Right atrium auricular region (tissue), 2 donors: ENCODE results near the gene HIPK3. TPM values are rescaled to one million over a fixed set of nuclear protein-coding genes. Genes with fewer than 3 reads are reported as not detected.

Source experiments
- DNase-seq: peaks from one replicate; pipeline ENCODE4 v3.0.0-alpha.2; 2019; ENCODE audit warnings: low spot score
- H3K27ac ChIP-seq, 2 donors: fragments of 200-600 bp; sonication (generic); 1 replicate in 1 of 2; 2 replicates in 1 of 2; pipeline ENCODE4 v1.5.1; 2016 to 2019
- H3K27me3 ChIP-seq, 2 donors: fragments of 200-600 bp; sonication (generic); one replicate each; pipeline versions ENCODE4 v1.5.1 to v1.6.0; 2017 to 2019
- H3K36me3 ChIP-seq: fragments of 200-600 bp; sonication (generic); one replicate; pipeline ENCODE4 v1.5.1; 2016
- H3K4me1 ChIP-seq, 2 donors: fragments of 200-600 bp; sonication (generic); one replicate each; pipeline versions ENCODE4 v1.5.1 to v1.6.0; 2017 to 2019
- H3K4me3 ChIP-seq, 2 donors: fragments of 200-600 bp; sonication (generic); 1 replicate in 1 of 2; 2 replicates in 1 of 2; pipeline ENCODE4 v1.5.1; 2017 to 2019; ENCODE audit warnings: mild to moderate bottlenecking in 1 of 2, moderate library complexity in 1 of 2
- H3K9me3 ChIP-seq, 2 donors: fragments of 200-600 bp; sonication (generic); one replicate each; pipeline ENCODE4 v1.5.1; 2019
- CTCF ChIP-seq, 2 donors: fragments of 200-600 bp; sonication (generic); IDR thresholded peaks; one replicate each; pipeline ENCODE4 v1.5.1; 2019; ENCODE audit warnings: antibody characterized with exemption in 2 of 2
- total RNA-seq, 2 donors: library from RNA; depleted of rRNA; stranded (reverse); fragments of >200 nt; gene quantifications; one replicate each; pipeline ENCODE4 v1.1.0, GENCODE V29; 2016

Gene HIPK3
- total RNA-seq, 2 donors from 2014 or later: 142 to 209 TPM

GRCh38 chr11:33390944-33391892 lies 134.0 kb downstream of the HIPK3 start:
- Histone ChIP-seq H3K27ac (no peak overlapping the region), H3K36me3 (no peaks in the 10 kb centered on the region), H3K4me3 (no peak overlapping the region), H3K27me3 (no peaks in the 10 kb centered on the region), H3K9me3 (no peaks in the 10 kb centered on the region), H3K4me1 (no peaks in the 10 kb centered on the region)
- DNase-seq: no peak
- TF ChIP-seq CTCF (IDR thresholded peaks at IDR 0.05): no peak

GRCh38 chr11:33391893-33392251 lies 134.7 kb downstream of the HIPK3 start:
- no peak for TF ChIP-seq CTCF (IDR thresholded peaks at IDR 0.05)
- no peaks in the 10 kb centered on the region for H3K9me3 ChIP-seq
- no peaks in the 10 kb centered on the region for H3K4me1 ChIP-seq
- H3K4me3 ChIP-seq: no peak overlapping the region
- H3K27me3 ChIP-seq: no peaks in the 10 kb centered on the region
- H3K36me3 ChIP-seq: no peaks in the 10 kb centered on the region
- no peak overlapping the region for H3K27ac ChIP-seq
- no peak for DNase-seq

DNA sequence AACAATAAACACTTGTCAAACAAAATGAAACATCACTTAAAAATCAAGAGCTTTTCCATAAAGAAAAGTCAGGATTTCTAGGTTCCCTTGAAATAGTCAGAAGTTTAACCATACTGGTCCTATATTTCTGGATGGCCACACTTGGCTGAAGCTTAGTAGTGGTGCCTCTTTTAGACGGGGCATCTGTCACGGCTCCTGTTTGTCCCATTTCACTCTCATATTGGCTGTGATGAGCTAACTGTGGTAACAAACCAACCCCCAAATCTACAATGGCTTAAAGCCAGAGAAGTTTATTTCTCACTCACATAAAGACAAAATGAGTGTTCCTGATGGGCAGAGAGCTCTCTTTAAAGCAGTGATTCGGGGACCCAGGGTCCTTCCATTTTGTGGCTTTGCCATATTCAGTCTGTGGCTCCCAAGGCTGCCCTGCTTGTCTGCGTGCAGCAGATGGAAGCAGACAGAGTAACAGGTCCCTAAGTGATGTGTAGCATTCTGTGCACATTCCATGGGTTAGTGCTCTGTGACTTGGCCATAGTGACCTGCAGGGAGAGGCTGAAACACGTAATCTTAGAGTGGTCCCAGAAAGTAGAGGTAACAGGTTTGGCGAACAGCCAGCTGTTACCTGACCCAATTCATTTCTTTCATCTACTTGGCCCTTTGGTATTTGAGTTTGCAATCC lies 137.4 kb downstream of the HIPK3 start:
- no peak overlapping the region for H3K27ac ChIP-seq
- no peak for TF ChIP-seq CTCF (IDR thresholded peaks at IDR 0.05)
- no peak for DNase-seq
- no peaks in the 10 kb centered on the region for H3K4me1 ChIP-seq
- no peaks in the 10 kb centered on the region for H3K36me3 ChIP-seq
- H3K9me3 ChIP-seq: no peaks in the 10 kb centered on the region
- H3K4me3 ChIP-seq: no peak overlapping the region
- no peaks in the 10 kb centered on the region for H3K27me3 ChIP-seq

- H3K36me3 ChIP-seq: no peaks in the 10 kb centered on the region
- no peaks in the 10 kb centered on the region for H3K4me1 ChIP-seq
- H3K4me3 ChIP-seq: no peak overlapping the region
- no peak for TF ChIP-seq CTCF (IDR thresholded peaks at IDR 0.05)
- DNase-seq: no peak
- no peak overlapping the region for H3K27ac ChIP-seq
- no peaks in the 10 kb centered on the region for H3K9me3 ChIP-seq
- no peaks in the 10 kb centered on the region for H3K27me3 ChIP-seq
These were observed 139.2 kb downstream of the HIPK3 start for GRCh38 chr11:33396361-33396760.

DNA sequence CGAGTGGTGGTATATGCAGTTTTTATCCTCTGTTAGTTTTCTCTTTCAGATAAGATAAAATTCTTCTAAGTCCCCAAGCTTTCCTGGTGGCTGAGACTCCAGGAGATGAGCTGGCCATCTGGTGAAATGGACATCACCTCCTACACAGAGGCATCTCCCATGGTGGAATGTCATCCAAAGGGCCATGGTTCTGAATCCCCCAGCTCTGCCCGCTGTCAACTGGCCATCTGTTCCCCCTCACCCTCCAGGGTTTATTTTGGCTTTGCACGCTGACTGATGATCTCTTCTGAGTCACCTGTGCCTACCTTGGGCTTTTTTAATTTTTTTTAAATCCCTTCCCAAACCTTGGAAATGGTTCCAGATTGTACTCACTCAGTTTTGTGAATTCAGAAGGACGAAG lies 142.2 kb downstream of the HIPK3 start:
- no peak for TF ChIP-seq CTCF (IDR thresholded peaks at IDR 0.05)
- H3K36me3 ChIP-seq: no peaks in the 10 kb centered on the region

More for the DNA sequence above, 142.2 kb downstream of the HIPK3 start:
- no peaks in the 10 kb centered on the region for H3K27me3 ChIP-seq
- H3K9me3 ChIP-seq: no peaks in the 10 kb centered on the region
- H3K27ac ChIP-seq: no peak overlapping the region
- DNase-seq: no peak
- no peak overlapping the region for H3K4me3 ChIP-seq
- H3K4me1 ChIP-seq: no peaks in the 10 kb centered on the region
